GM23338 (cell line): ENCODE results near the gene CDAN1.

ENCODE experiments used
- CREB1 ChIP-seq: fragments of 250-450 bp; sonication (Bioruptor Pico); IDR thresholded peaks from 2 replicates; pipeline ENCODE4 v1.5.0; 2020; ENCODE audit warnings: low read depth, mild to moderate bottlenecking, moderate library complexity
- EZH2 ChIP-seq: fragments of 200-600 bp; sonication (generic); IDR thresholded peaks from one replicate; pipeline ENCODE4 v1.8.0; 2017; ENCODE audit warnings: antibody characterized with exemption, mild to moderate bottlenecking, low read depth; ENCODE audit not compliant: unreplicated experiment
- EZH2phosphoT487 ChIP-seq: fragments of 200-600 bp; sonication (generic); IDR thresholded peaks from one replicate; pipeline ENCODE4 v1.8.1; 2018; ENCODE audit warnings: antibody characterized with exemption; ENCODE audit not compliant: unreplicated experiment
- POLR2AphosphoS5 ChIP-seq: IDR thresholded peaks from 2 replicates; pipeline ENCODE4 v1.6.1; 2016; ENCODE audit warnings: antibody characterized with exemption, low read depth
- ZNF114 ChIP-seq: fragments of 250-450 bp; sonication (Bioruptor Pico); IDR thresholded peaks from 2 replicates; pipeline ENCODE4 v1.5.0; 2020; ENCODE audit warnings: mild to moderate bottlenecking, moderate library complexity
- ZNF331 ChIP-seq: fragments of 250-450 bp; sonication (Bioruptor Pico); IDR thresholded peaks from 2 replicates; pipeline ENCODE4 v1.5.0; 2020; ENCODE audit warnings: low read depth, mild to moderate bottlenecking, moderate library complexity
- TF ChIP-seq, protein P1 (sequence below), 2 experiments: fragments of 200-600 bp in 1 of 2; sonication (generic) in 1 of 2; conservative IDR thresholded peaks; 2 replicates each; pipeline versions ENCODE4 v1.5.1 to v1.6.1; 2016 to 2017; ENCODE audit warnings: antibody characterized with exemption in 2 of 2, low read depth in 2 of 2, mild to moderate bottlenecking in 2 of 2, moderate library complexity in 1 of 2
- TF ChIP-seq, protein P2 (sequence below): IDR thresholded peaks from one replicate; pipeline ENCODE4 v1.6.1; 2018; ENCODE audit warnings: antibody characterized with exemption; ENCODE audit not compliant: unreplicated experiment
- TF ChIP-seq, protein P3 (sequence below): IDR thresholded peaks from 2 replicates; pipeline ENCODE4 v1.6.1; 2016; ENCODE audit warnings: antibody characterized with exemption

DNA sequence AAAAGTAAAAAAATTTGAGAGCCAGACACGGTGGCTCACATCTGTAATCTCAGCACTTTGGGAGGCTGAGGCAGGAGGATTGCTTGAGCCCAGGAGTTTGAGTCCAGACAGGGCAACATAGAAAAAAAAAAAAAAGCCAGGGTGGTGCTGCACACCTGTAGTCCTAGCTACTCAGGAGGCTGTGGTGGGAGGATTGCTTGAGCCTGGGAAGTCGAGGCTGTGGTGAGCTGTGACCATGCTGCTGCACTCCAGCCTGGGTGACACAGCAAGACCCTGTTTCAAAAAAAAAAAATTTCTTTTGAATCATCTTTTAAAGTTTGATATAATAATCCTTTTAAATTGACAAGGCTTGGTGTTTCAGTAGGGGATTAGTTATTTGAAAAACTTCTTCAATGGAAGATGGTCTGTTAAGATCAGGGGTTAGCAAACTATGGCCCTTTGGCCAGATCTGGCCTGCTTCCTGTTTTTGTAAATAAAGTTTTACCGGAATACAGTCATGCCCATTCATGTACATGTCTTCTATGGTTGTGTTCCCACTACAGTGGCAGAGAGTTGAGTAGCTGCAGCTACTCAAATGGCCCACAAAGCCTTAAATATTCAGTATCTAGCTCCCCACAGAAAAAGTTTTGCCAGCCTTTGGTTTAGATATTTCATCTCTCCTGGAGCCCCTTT lies 28.9 kb downstream of the CDAN1 start:
- TF ChIP-seq CREB1 (CRISPR knock-in tag) = no peak
- TF ChIP-seq, protein P1, sequence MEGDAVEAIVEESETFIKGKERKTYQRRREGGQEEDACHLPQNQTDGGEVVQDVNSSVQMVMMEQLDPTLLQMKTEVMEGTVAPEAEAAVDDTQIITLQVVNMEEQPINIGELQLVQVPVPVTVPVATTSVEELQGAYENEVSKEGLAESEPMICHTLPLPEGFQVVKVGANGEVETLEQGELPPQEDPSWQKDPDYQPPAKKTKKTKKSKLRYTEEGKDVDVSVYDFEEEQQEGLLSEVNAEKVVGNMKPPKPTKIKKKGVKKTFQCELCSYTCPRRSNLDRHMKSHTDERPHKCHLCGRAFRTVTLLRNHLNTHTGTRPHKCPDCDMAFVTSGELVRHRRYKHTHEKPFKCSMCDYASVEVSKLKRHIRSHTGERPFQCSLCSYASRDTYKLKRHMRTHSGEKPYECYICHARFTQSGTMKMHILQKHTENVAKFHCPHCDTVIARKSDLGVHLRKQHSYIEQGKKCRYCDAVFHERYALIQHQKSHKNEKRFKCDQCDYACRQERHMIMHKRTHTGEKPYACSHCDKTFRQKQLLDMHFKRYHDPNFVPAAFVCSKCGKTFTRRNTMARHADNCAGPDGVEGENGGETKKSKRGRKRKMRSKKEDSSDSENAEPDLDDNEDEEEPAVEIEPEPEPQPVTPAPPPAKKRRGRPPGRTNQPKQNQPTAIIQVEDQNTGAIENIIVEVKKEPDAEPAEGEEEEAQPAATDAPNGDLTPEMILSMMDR (conservative IDR thresholded peaks at IDR 0.05; ENCODE audit: low read depth in 2 of 2) = no peak
- TF ChIP-seq EZH2 = no peak
- no peak for TF ChIP-seq POLR2AphosphoS5
- no peak for TF ChIP-seq EZH2phosphoT487
- TF ChIP-seq, protein P2, sequence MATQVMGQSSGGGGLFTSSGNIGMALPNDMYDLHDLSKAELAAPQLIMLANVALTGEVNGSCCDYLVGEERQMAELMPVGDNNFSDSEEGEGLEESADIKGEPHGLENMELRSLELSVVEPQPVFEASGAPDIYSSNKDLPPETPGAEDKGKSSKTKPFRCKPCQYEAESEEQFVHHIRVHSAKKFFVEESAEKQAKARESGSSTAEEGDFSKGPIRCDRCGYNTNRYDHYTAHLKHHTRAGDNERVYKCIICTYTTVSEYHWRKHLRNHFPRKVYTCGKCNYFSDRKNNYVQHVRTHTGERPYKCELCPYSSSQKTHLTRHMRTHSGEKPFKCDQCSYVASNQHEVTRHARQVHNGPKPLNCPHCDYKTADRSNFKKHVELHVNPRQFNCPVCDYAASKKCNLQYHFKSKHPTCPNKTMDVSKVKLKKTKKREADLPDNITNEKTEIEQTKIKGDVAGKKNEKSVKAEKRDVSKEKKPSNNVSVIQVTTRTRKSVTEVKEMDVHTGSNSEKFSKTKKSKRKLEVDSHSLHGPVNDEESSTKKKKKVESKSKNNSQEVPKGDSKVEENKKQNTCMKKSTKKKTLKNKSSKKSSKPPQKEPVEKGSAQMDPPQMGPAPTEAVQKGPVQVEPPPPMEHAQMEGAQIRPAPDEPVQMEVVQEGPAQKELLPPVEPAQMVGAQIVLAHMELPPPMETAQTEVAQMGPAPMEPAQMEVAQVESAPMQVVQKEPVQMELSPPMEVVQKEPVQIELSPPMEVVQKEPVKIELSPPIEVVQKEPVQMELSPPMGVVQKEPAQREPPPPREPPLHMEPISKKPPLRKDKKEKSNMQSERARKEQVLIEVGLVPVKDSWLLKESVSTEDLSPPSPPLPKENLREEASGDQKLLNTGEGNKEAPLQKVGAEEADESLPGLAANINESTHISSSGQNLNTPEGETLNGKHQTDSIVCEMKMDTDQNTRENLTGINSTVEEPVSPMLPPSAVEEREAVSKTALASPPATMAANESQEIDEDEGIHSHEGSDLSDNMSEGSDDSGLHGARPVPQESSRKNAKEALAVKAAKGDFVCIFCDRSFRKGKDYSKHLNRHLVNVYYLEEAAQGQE = no peak
- TF ChIP-seq, protein P3, sequence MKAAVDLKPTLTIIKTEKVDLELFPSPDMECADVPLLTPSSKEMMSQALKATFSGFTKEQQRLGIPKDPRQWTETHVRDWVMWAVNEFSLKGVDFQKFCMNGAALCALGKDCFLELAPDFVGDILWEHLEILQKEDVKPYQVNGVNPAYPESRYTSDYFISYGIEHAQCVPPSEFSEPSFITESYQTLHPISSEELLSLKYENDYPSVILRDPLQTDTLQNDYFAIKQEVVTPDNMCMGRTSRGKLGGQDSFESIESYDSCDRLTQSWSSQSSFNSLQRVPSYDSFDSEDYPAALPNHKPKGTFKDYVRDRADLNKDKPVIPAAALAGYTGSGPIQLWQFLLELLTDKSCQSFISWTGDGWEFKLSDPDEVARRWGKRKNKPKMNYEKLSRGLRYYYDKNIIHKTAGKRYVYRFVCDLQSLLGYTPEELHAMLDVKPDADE = no peak
- no peak for TF ChIP-seq ZNF114
- no peak for TF ChIP-seq ZNF331 (CRISPR knock-in tag)
